ENCODE results near the gene RHBDD3.

Gene RHBDD3

GRCh38 chr22:29216873-29217666, 50.7 kb downstream of the RHBDD3 start:
- peak; percentile 15 for DNase-seq

GRCh38 chr22:29216011-29216872, 51.5 kb downstream of the RHBDD3 start:
- DNase-seq = peak; percentile 8

GRCh38 chr22:29215012-29215860, 52.5 kb downstream of the RHBDD3 start:
- DNase-seq = peak; percentile 4

- DNase-seq = no peak
These were observed 53.5 kb downstream of the RHBDD3 start for GRCh38 chr22:29214232-29214631.

- DNase-seq = no peak
These were observed 54.3 kb downstream of the RHBDD3 start for GRCh38 chr22:29213493-29213892.

- no peak for DNase-seq
These were observed 55.0 kb downstream of the RHBDD3 start for GRCh38 chr22:29212743-29213142.

- no peak for DNase-seq
These were observed 56.3 kb downstream of the RHBDD3 start for GRCh38 chr22:29211466-29211865.

GRCh38 chr22:29211066-29211465, 56.7 kb downstream of the RHBDD3 start:
- peak; percentile 8 for DNase-seq

All from 8988T (cell line).